C4-2B (cell line): Measurements from ENCODE around the gene SLC25A47.

Source experiments
- ZFX ChIP-seq: fragments of 450-650 bp; IDR thresholded peaks from 2 replicates; pipeline ENCODE4 v1.6.1; 2017
- TF ChIP-seq, protein P1 (sequence below): fragments of 450-650 bp; conservative IDR thresholded peaks from 2 replicates; pipeline ENCODE4 v1.5.1; 2017; ENCODE audit warnings: mild to moderate bottlenecking

DNA sequence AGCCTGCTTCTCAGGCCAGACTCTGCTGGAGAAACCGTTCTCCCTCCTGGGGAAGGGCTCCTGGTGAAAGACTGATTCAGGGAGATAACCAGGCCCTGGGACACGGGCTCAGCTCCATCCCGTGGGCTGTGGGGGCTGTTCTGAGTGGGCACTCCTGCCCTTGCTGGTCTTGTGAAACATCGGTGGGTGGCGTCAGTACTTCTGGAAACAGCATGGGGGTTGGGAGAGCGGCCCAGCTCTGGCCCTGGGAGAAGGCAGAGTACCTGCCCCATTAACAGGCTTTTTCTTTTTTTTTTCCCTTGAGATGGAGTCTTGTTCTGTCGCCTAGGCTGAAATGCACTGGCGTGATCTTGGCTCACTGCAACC lies 786 bp downstream of the SLC25A47 start:
- TF ChIP-seq, protein P1, sequence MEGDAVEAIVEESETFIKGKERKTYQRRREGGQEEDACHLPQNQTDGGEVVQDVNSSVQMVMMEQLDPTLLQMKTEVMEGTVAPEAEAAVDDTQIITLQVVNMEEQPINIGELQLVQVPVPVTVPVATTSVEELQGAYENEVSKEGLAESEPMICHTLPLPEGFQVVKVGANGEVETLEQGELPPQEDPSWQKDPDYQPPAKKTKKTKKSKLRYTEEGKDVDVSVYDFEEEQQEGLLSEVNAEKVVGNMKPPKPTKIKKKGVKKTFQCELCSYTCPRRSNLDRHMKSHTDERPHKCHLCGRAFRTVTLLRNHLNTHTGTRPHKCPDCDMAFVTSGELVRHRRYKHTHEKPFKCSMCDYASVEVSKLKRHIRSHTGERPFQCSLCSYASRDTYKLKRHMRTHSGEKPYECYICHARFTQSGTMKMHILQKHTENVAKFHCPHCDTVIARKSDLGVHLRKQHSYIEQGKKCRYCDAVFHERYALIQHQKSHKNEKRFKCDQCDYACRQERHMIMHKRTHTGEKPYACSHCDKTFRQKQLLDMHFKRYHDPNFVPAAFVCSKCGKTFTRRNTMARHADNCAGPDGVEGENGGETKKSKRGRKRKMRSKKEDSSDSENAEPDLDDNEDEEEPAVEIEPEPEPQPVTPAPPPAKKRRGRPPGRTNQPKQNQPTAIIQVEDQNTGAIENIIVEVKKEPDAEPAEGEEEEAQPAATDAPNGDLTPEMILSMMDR = no peak
- TF ChIP-seq ZFX = no peak
